Activated naive CD8-positive, alpha-beta T cell (primary cell): ENCODE data around the gene CTU1.

Experiments used
- H3K27ac Mint-ChIP-seq: one replicate; pipeline ENCODE4 v1.8.0; 2021; ENCODE audit warnings: mixed read lengths
- H3K27me3 Mint-ChIP-seq: one replicate; pipeline ENCODE4 v1.8.0; 2021; ENCODE audit warnings: mixed read lengths
- H3K36me3 Mint-ChIP-seq: one replicate; pipeline ENCODE4 v1.8.0; 2021; ENCODE audit warnings: mixed read lengths
- H3K4me1 Mint-ChIP-seq: one replicate; pipeline ENCODE4 v1.8.0; 2021; ENCODE audit warnings: low read depth, mixed read lengths
- H3K4me3 Mint-ChIP-seq: one replicate; pipeline ENCODE4 v1.8.0; 2021; ENCODE audit warnings: mild to moderate bottlenecking, mixed read lengths
- H3K9me3 Mint-ChIP-seq: one replicate; pipeline ENCODE4 v1.8.0; 2021; ENCODE audit warnings: low read depth, mixed read lengths

Gene CTU1

DNA sequence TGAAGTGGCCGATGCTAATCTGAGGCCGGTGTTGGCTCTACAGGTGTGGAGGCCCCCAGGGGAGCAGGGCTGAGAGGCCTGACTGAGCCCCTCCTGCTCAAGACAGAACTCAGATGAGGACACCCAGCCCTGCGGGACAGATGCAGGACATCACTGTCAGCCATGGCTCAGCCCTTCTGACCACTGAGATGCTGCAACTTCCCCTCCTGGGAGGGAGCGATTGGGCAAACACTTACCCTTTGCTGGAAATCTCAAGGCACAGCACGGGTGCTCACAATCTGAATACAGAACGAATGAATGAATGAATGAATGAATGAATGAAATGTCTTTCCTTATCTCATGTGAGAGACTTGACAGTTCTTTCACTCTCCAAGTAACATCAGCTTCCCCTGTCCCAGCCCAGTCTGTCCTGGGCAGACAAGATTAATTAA, 30.4 kb upstream of the CTU1 start:
- Mint-ChIP-seq H3K36me3 (no peaks in the 10 kb centered on the region), H3K4me3 (no peak overlapping the region), H3K27ac (no peak overlapping the region), H3K4me1 (peaks cover 28% of the 10 kb centered on the region), H3K27me3 (peaks cover 2% of the 10 kb centered on the region), H3K9me3 (peaks cover 4% of the 10 kb centered on the region)

DNA sequence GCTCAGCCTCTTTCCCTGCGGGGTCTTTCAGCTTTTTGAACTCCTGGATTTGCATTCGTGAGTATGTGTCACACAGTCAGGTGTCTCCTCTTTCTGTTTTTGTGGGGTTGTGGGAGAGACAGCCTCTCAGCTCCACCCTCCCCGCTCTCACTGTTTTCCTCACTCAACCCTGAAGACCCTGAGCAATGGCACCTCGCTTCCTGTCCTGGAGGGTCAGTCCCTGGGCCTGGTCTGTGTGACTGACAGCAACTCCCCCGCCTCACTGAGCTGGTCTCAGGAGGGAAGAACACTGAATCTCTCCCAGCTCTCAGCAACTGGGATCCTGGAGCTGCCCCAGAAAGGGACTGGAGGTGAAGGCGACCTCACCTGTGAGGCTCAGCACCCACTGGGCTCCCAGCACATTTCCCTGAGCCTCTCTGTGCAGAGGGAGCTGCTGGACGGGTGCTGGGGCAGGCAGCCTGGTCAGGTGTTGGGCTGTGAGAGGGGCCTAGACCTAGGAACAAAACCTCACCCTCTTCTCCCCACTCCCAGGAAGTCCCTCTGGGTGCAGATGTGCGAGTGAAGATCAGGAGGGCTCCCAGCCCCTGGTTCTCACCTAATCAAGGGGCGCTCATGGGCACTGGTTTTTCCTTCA, 29.7 kb upstream of the CTU1 start:
- no peaks in the 10 kb centered on the region for H3K36me3 Mint-ChIP-seq
- H3K4me1 Mint-ChIP-seq: peaks cover 29% of the 10 kb centered on the region
- no peak overlapping the region for H3K4me3 Mint-ChIP-seq
- H3K27me3 Mint-ChIP-seq: peaks cover 2% of the 10 kb centered on the region
- peaks cover 4% of the 10 kb centered on the region for H3K9me3 Mint-ChIP-seq
- peak overlapping the region; percentile 61 for H3K27ac Mint-ChIP-seq

DNA sequence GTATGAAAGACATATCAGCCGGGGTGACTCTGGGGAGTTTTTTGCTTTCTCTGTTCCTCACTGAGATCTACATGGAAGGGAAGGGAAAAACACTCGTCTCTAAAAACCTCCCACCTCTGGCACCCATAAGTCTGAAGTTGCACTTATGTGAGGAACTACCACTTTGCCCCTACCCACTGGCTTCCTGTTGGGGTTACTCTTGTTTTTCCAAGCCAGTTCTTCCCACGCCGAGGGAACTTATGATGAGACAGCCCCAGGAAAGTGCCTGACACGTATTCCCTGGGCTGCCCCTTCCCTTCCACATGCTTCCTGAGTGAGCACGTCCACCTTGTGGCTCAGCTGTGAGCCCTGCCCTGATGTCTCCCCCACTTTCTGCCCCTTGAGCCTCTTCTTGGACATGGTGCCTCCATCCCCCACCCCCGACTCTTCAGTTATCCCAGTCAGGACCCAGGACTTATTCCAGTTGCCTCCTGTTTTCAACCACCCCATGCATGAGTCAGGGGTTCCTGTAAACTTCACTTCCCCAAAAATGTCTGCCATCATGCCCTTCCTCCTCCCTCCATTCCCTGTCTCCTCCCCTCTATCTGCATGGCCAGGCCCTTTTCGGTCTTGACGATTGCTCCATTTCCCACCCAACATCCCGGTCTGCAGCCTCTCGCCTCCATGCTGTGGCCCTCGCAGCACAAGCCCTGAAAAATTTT, 28.8 kb upstream of the CTU1 start:
- H3K9me3 Mint-ChIP-seq: peaks cover 4% of the 10 kb centered on the region
- no peaks in the 10 kb centered on the region for H3K36me3 Mint-ChIP-seq
- H3K27me3 Mint-ChIP-seq: peaks cover 2% of the 10 kb centered on the region
- H3K27ac Mint-ChIP-seq: peak overlapping the region; percentile 61
- H3K4me3 Mint-ChIP-seq: no peak overlapping the region
- peaks cover 37% of the 10 kb centered on the region for H3K4me1 Mint-ChIP-seq

DNA sequence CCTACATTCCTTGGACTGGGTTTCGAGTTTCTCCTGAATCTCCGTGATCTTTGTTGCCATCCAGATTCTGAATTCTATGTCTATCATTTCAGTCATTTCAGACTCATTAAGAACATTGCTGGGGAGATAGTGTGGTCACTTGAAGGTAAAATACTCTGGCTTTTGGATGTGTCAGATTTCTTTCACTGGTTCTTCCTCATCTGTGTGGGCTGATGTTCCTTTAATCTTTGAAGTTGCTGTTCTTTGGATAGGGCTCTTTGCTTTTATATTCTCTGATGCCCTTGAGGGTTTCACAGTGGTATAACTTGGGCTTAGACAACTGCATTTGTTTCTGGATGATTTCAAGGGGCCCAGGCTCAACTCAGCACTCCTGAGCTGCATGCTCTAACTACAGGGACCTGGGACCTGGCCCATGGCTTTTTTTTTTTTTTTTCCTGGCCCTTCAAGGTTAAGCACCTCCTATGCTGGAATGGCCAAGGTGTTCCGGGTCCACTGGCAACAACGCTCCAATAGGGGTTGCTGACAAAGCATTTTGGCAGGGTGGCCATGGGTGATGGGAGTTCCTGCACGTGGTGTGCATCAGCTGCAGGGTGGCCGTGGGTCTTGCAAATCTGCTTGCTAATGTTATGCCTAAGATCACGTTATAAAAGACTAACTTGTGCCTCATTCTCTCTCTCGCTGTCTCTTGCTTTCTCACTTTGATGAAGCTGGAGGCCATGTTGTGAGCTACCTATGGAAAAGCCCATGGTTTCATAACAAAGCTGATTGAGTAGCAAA, 28.0 kb upstream of the CTU1 start:
- H3K4me3 Mint-ChIP-seq: no peak overlapping the region
- no peaks in the 10 kb centered on the region for H3K36me3 Mint-ChIP-seq
- H3K4me1 Mint-ChIP-seq: peaks cover 40% of the 10 kb centered on the region
- no peak overlapping the region for H3K27ac Mint-ChIP-seq
- H3K9me3 Mint-ChIP-seq: peaks cover 4% of the 10 kb centered on the region
- H3K27me3 Mint-ChIP-seq: peaks cover 2% of the 10 kb centered on the region

DNA sequence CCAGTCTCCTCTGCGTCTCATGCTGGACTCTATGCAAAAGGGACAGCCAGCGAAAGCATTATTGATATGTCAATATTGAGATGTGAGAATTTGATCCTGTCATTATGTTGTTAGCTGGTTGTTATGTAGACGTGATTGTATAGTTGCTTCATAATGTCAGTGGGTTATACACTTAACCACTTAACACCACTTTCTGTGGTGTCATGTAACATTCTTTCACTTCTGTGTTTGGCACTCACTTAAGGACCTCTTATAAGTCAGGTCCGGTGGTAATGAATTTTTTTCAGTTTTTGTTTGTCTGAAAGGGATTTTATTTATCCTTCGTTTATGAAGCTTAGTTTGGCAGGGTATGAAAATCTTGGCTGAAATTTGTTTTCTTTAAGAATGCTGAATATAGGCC, 26.8 kb upstream of the CTU1 start:
- no peak overlapping the region for H3K27ac Mint-ChIP-seq
- no peaks in the 10 kb centered on the region for H3K36me3 Mint-ChIP-seq
- H3K27me3 Mint-ChIP-seq: no peaks in the 10 kb centered on the region
- peaks cover 49% of the 10 kb centered on the region for H3K4me1 Mint-ChIP-seq
- H3K4me3 Mint-ChIP-seq: no peak overlapping the region
- peaks cover 4% of the 10 kb centered on the region for H3K9me3 Mint-ChIP-seq

DNA sequence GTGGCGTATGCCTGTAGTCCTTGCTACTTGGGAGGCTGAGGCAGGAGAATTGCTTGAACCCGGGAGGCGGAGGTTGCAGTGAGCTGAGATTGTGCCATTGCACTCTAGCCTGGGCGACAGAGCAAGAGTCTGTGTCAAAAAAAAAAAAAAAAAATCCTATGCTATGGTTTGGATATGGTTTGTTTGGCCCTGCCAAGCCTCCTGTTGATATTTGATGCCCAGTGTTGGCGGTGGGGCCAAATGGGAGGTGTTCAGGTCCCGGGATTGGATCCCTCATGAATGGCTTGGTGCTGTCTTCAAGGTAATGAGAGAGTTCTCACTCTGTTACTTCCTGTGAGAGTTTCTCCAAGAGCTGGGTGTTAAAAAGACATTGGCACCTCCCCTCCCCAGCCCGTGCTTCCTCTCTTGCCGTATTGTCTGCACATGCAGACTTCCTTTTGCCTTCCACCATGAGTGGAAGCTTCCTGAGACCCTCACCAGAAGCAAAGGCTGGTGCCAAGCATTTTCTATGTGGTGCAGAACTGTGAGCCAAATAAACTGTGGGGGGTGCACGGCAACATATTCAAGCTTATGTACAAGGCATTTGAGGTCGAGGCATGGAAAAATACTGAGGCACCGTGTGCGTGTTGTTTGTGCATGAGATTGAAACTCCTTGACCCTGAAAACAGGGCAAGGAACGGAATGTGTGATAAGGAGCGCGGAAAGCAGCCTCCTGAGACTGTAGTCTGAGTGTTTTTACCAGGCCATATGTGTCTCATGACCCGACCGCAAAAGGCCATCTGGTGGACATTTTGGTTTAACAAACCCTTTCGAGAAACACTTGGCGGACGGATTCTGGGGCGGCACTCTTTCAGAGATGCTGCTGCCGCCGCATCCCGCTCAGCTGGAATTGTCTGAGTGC, 23.8 kb upstream of the CTU1 start:
- Mint-ChIP-seq H3K9me3 (peaks cover 4% of the 10 kb centered on the region), H3K27me3 (no peaks in the 10 kb centered on the region), H3K4me1 (peaks cover 63% of the 10 kb centered on the region), H3K27ac (peak overlapping the region; percentile 91), H3K4me3 (peak overlapping the region; percentile 76), H3K36me3 (no peaks in the 10 kb centered on the region)

DNA sequence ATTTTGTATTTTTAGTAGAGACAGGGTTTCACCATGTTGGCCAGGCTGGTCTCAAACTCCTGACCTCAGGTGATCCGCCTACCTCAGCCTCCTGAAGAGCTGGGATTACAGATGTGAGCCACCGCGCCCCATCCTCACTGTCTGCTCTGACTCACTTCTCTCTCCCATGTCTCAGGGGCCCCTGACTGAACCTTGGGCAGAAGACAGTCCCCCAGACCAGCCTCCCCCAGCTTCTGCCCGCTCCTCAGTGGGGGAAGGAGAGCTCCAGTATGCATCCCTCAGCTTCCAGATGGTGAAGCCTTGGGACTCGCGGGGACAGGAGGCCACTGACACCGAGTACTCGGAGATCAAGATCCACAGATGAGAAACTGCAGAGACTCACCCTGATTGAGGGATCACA, 21.5 kb upstream of the CTU1 start:
- Mint-ChIP-seq H3K27me3 (no peaks in the 10 kb centered on the region), H3K36me3 (no peaks in the 10 kb centered on the region), H3K4me1 (peaks cover 65% of the 10 kb centered on the region)

DNA sequence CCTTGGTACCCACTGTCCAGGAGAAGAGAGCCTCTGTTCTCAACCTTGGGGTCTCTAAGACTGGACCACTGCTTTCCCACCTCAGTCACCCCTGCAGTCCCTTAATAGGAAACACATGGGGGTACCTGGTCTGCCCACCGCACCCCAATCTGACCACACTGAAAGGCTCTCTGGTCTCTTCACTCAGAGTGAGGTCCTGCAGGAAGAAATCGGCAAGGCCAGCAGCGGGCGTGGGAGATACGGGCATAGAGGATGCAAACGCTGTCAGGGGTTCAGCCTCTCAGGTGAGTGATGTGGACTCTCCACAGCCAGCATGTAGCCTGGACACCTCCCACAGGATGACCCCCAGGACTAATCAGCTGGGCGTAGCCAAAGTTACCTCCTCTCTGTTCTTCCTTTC, 20.0 kb upstream of the CTU1 start:
- Mint-ChIP-seq H3K9me3 (no peaks in the 10 kb centered on the region), H3K27ac (peak overlapping the region; percentile 69), H3K4me3 (no peak overlapping the region), H3K36me3 (no peaks in the 10 kb centered on the region), H3K27me3 (no peaks in the 10 kb centered on the region), H3K4me1 (peaks cover 79% of the 10 kb centered on the region)

More for the DNA sequence above, 21.5 kb upstream of the CTU1 start:
- Mint-ChIP-seq H3K4me3 (peak overlapping the region; percentile 23), H3K27ac (no peak overlapping the region), H3K9me3 (peaks cover 2% of the 10 kb centered on the region)

DNA sequence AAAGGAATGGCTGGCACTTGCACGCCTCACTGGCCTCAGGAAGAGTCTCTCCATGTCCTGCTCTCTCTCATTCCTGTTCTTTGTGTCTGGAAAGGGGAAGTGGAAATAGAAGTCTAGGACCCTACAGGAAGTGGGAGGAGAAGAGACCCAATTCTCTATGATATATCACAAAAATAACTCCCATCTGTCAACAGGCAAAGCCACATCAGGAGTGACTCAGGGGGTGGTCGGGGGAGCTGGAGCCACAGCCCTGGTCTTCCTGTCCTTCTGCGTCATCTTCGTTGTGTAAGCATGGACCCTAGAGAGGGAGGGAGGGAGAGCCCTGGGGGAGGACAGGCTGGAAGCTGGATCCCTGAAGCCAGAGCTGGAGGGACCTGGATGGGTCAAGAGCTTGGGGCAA, 19.5 kb upstream of the CTU1 start:
- Mint-ChIP-seq H3K36me3 (no peaks in the 10 kb centered on the region), H3K27ac (peak overlapping the region; percentile 83), H3K4me1 (peaks cover 82% of the 10 kb centered on the region), H3K9me3 (no peaks in the 10 kb centered on the region), H3K4me3 (peak overlapping the region; percentile 50), H3K27me3 (no peaks in the 10 kb centered on the region)

DNA sequence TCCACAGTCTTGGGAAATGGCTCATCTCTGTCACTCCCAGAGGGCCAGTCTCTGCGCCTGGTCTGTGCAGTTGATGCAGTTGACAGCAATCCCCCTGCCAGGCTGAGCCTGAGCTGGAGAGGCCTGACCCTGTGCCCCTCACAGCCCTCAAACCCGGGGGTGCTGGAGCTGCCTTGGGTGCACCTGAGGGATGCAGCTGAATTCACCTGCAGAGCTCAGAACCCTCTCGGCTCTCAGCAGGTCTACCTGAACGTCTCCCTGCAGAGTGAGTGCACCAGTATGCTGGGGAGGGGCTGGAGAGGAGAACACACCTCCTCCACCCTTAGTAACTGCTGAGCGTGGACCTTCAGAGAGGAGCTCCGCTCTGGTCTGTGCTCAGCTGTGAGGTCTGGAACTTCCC, 18.8 kb upstream of the CTU1 start:
- Mint-ChIP-seq H3K4me1 (peaks cover 83% of the 10 kb centered on the region), H3K27me3 (no peaks in the 10 kb centered on the region), H3K9me3 (no peaks in the 10 kb centered on the region), H3K36me3 (no peaks in the 10 kb centered on the region), H3K4me3 (no peak overlapping the region), H3K27ac (no peak overlapping the region)

DNA sequence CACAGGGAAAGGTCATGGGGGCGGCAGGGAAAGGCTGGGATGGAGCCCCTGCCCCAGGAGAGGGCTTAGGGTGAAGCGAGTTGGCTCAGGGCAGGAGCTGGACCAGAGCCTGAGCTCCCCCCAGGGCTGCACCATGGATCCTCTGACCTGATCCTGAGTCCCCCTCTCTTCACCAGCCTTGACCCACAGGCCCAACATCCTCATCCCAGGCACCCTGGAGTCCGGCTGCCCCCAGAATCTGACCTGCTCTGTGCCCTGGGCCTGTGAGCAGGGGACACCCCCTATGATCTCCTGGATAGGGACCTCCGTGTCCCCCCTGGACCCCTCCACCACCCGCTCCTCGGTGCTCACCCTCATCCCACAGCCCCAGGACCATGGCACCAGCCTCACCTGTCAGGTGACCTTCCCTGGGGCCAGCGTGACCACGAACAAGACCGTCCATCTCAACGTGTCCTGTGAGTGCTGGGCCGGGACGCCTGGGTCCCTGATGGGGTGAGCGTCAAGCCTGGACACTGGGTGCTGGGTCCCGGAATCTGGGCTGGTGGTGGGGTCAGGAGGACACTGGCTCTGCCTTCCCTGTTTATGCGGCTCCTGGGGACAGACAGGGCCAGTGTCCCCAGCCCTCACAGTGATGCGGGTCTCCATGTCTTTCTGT, 17.3 kb upstream of the CTU1 start:
- peak overlapping the region; percentile 6 for H3K27ac Mint-ChIP-seq
- H3K4me1 Mint-ChIP-seq: peaks cover 82% of the 10 kb centered on the region
- H3K36me3 Mint-ChIP-seq: no peaks in the 10 kb centered on the region
- H3K9me3 Mint-ChIP-seq: no peaks in the 10 kb centered on the region
- H3K27me3 Mint-ChIP-seq: no peaks in the 10 kb centered on the region
- no peak overlapping the region for H3K4me3 Mint-ChIP-seq

DNA sequence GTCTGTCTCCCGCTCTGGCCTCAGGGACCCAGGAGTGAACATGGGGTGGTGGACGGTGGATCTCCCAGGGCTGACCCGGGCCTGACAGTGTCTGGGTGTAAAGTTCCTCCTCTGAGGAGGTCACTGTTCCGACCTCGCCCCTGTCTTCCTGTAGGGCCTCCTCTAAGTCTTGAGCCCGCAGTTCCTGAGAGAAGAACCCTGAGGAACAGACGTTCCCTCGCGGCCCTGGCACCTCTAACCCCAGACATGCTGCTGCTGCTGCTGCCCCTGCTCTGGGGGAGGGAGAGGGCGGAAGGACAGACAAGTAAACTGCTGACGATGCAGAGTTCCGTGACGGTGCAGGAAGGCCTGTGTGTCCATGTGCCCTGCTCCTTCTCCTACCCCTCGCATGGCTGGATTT, 16.5 kb upstream of the CTU1 start, which contains the start of gene SIGLEC9:
TSS of gene SIGLEC9 (plus strand) at position 178 of the 400 bp plus-strand sequence. CDS start at position 247, 69 bp downstream.
- Mint-ChIP-seq H3K4me3 (peak within 1 kb of the TSS; percentile 69), H3K27ac (peak within 1 kb of the TSS; percentile 88), H3K36me3 (no peaks in the 10 kb centered on the region), H3K27me3 (no peaks in the 10 kb centered on the region), H3K4me1 (peaks cover 79% of the 10 kb centered on the region), H3K9me3 (no peaks in the 10 kb centered on the region)

DNA sequence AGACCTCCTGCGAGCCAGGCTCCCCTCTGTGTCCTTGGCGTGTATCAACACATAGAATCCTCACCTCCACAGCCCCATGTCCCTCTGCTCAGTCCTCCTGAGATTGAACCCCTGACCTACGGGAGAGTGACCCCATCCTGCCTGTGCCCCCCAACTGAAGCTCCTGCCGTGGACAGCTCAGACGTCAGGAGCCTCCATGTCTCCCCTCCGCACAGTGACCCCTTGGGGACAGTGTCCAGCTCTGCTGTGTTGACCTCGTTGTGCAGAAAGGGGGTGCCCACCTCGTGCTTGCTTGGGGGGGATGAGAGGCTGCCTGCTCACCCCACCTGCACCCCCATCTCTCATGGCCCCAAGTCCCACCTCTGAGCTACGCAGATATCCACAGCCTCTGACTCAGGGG, 16.0 kb upstream of the CTU1 start:
- Mint-ChIP-seq H3K36me3 (no peaks in the 10 kb centered on the region), H3K9me3 (no peaks in the 10 kb centered on the region), H3K27ac (peak overlapping the region; percentile 88), H3K4me1 (peaks cover 78% of the 10 kb centered on the region), H3K27me3 (no peaks in the 10 kb centered on the region), H3K4me3 (peak overlapping the region; percentile 69)

DNA sequence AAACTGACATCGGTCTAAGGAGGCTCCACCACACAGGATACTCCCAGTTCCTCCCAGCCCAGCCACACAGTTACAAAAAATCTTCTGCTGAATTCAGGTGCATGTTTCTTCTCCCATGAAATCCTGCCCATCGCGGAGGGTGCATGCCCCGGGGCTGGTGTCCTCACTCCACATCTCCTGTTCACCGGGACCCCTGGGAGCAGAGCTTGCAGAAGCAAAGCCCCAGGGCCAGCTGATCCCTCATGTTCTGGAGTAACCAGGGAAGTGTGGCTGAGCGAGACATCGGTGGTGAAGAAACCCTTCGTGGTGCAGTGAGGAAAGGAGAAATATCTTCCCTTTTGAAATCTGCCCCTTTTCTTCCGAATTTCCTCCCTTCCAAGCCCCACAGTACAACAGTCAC, 15.6 kb upstream of the CTU1 start:
- Mint-ChIP-seq H3K4me3 (peak overlapping the region; percentile 69), H3K27me3 (no peaks in the 10 kb centered on the region), H3K36me3 (no peaks in the 10 kb centered on the region), H3K9me3 (no peaks in the 10 kb centered on the region), H3K27ac (peak overlapping the region; percentile 88), H3K4me1 (peaks cover 80% of the 10 kb centered on the region)
